Measurements from ENCODE around the gene CBFA2T3.

- TF ChIP-seq CREB1 (IDR thresholded peaks at IDR 0.05; ENCODE audit: low read depth) = no peak
- no peak for TF ChIP-seq USF1 (IDR thresholded peaks at IDR 0.05)
- TF ChIP-seq YY1 (IDR thresholded peaks at IDR 0.05; ENCODE audit: low read depth) = no peak
- TF ChIP-seq TAF1 (IDR thresholded peaks at IDR 0.05; ENCODE audit: low read depth) = no peak
- TF ChIP-seq EP300 (IDR thresholded peaks at IDR 0.05; ENCODE audit: borderline replicate concordance) = no peak
- TF ChIP-seq MAX (IDR thresholded peaks at IDR 0.05) = no peak
- no peak for TF ChIP-seq CEBPB (IDR thresholded peaks at IDR 0.05)
- TF ChIP-seq RAD21 (IDR thresholded peaks at IDR 0.05; ENCODE audit: low read depth) = no peak
- TF ChIP-seq FOXM1 (IDR thresholded peaks at IDR 0.05; ENCODE audit: borderline replicate concordance, low read depth) = no peak
- TF ChIP-seq, protein P1, sequence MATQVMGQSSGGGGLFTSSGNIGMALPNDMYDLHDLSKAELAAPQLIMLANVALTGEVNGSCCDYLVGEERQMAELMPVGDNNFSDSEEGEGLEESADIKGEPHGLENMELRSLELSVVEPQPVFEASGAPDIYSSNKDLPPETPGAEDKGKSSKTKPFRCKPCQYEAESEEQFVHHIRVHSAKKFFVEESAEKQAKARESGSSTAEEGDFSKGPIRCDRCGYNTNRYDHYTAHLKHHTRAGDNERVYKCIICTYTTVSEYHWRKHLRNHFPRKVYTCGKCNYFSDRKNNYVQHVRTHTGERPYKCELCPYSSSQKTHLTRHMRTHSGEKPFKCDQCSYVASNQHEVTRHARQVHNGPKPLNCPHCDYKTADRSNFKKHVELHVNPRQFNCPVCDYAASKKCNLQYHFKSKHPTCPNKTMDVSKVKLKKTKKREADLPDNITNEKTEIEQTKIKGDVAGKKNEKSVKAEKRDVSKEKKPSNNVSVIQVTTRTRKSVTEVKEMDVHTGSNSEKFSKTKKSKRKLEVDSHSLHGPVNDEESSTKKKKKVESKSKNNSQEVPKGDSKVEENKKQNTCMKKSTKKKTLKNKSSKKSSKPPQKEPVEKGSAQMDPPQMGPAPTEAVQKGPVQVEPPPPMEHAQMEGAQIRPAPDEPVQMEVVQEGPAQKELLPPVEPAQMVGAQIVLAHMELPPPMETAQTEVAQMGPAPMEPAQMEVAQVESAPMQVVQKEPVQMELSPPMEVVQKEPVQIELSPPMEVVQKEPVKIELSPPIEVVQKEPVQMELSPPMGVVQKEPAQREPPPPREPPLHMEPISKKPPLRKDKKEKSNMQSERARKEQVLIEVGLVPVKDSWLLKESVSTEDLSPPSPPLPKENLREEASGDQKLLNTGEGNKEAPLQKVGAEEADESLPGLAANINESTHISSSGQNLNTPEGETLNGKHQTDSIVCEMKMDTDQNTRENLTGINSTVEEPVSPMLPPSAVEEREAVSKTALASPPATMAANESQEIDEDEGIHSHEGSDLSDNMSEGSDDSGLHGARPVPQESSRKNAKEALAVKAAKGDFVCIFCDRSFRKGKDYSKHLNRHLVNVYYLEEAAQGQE (IDR thresholded peaks at IDR 0.05; ENCODE audit: low read depth) = no peak
- TF ChIP-seq TCF12 (IDR thresholded peaks at IDR 0.05; ENCODE audit: low read depth) = no peak
Measured at GRCh38 chr16:88841521-88842307, 135.3 kb downstream of the CBFA2T3 start.
